Kidney glomerular epithelial cell (primary cell): ENCODE measurements around the gene GBX2.

Experiments used
- DNase-seq: peaks from one replicate; lab custom pipeline; 2025; lab: John Stamatoyannopoulos, UW

The GBX2 gene

GRCh38 chr2:236117861-236118269 is 50.3 kb downstream of the GBX2 start:
- DNase-seq, result no peak

- DNase-seq, result no peak
These were observed 50.8 kb downstream of the GBX2 start for GRCh38 chr2:236117401-236117800.
